ENCODE results near the gene CTSZ. TPM values are rescaled to one million over a fixed set of nuclear protein-coding genes. Genes with fewer than 3 reads are reported as not detected.
A peak's percentile ranks its signal among the peaks of the same experiment; 100 is the strongest.

Gene CTSZ
- total and polyA plus RNA-seq, 2 donors (not counting 1 experiment from before 2014, with no cell fraction given) = 285 to 319 TPM

- H3K9me3 ChIP-seq (ENCODE audit: control extremely low read depth in 1 of 3, control insufficient read depth in 2 of 3, insufficient read depth in 1 of 3, low read length in 2 of 3) = peaks cover 0 to 6% (median 0%) of the 10 kb centered on the region in 3 donors
- H3K36me3 ChIP-seq (replicated peaks in 1 of 2; ENCODE audit: control extremely low read depth in 1 of 2, control insufficient read depth in 1 of 2, extremely low read depth in 1 of 2, insufficient read depth in 2 of 2, low read length in 1 of 2) = peaks cover 0 to 45% of the 10 kb centered on the region in 2 experiments
- H3K79me2 ChIP-seq (ENCODE audit: control insufficient read depth, insufficient read depth, low read length) = peaks cover 81% of the 10 kb centered on the region
- ATAC-seq (ENCODE audit: low read depth) (no peak), DNase-seq (no peak)
- peak overlapping the region; percentile 80 for H3K9ac ChIP-seq (ENCODE audit: low read length)
- H3K4me1 Mint-ChIP-seq = peaks cover 61% of the 10 kb centered on the region
- H3K4me1 ChIP-seq (ENCODE audit: control insufficient read depth in 2 of 2, insufficient read depth in 2 of 2, low read length in 2 of 2) = peaks cover 46 to 67% of the 10 kb centered on the region in 2 donors
- no peak for TF ChIP-seq CTCF (IDR thresholded peaks at IDR 0.05)
- no peak for TF ChIP-seq EZH2 (IDR thresholded peaks at IDR 0.05; ENCODE audit: borderline replicate concordance, insufficient read depth, low read depth, low read length, poor library complexity, severe bottlenecking)
- no peaks in the 10 kb centered on the region for H3K27me3 ChIP-seq (replicated peaks in 1 of 4; ENCODE audit: control extremely low read depth in 1 of 4, control insufficient read depth in 3 of 4, insufficient read depth in 4 of 4, low read length in 3 of 4)
- no peaks in the 10 kb centered on the region for H3K9me3 Mint-ChIP-seq (ENCODE audit: insufficient read depth)
- CTCF ChIA-PET = interaction anchor here (2.2 to 2.9 kb wide), 2 partner anchors 28 to 133 kb away, joined by 7 to 19 read pairs; partner anchors contain the start of gene ATP5F1E
- peak overlapping the region; percentile 86 for H3K4me2 ChIP-seq (replicated peaks; ENCODE audit: low read depth, low read length, poor library complexity, severe bottlenecking)
- peak overlapping the region; percentile 99 for H3K27ac Mint-ChIP-seq
- 61% methylated on average over 16 of the region's 16 CpGs for WGBS (ENCODE audit: insufficient coverage)
- H3K27me3 Mint-ChIP-seq = no peaks in the 10 kb centered on the region
- POLR2A ChIA-PET = interaction anchor here (3.1 kb wide), 1 partner anchor 28 kb away, joined by 30 read pairs; the partner anchor contains the start of gene ATP5F1E
- H4K20me1 ChIP-seq (ENCODE audit: control insufficient read depth, insufficient read depth, low read length, poor library complexity, severe bottlenecking) = peaks cover 62% of the 10 kb centered on the region
- H3K27ac ChIP-seq (ENCODE audit: low read length in 2 of 2) = peak overlapping the region; percentile 97
- H3K4me3 Mint-ChIP-seq = peak overlapping the region; percentile 96
- peak overlapping the region; percentile 77 to 91 (median 88) for H3K4me3 ChIP-seq (ENCODE audit: control extremely low read depth in 1 of 5, extremely low read depth in 1 of 5, insufficient read depth in 1 of 5, low read depth in 2 of 5, low read length in 4 of 5)
- no peak overlapping the region for H2AFZ ChIP-seq (ENCODE audit: insufficient read depth, low read depth, low read length, poor library complexity, severe bottlenecking)
- intact Hi-C loops (cut with micrococcal nuclease) = loop anchor here (1.0 to 10.0 kb wide), 5 partner anchors 23 to 1609 kb away; partner anchors contain the start of genes NELFCD and RBM38
These were observed 3.1 kb downstream of the CTSZ start for GRCh38 chr20:59003836-59004492.

- 86% methylated on average over 17 of the region's 17 CpGs for WGBS (ENCODE audit: insufficient coverage)
- H3K4me2 ChIP-seq (replicated peaks; ENCODE audit: low read depth, low read length, poor library complexity, severe bottlenecking) = peak overlapping the region; percentile 86
- H3K9ac ChIP-seq (ENCODE audit: low read length) = no peak overlapping the region
- no peak for TF ChIP-seq CTCF (IDR thresholded peaks at IDR 0.05)
- Mint-ChIP-seq H3K4me1 (peaks cover 51% of the 10 kb centered on the region), H3K27me3 (no peaks in the 10 kb centered on the region), H3K27ac (peak overlapping the region; percentile 99), H3K9me3 (ENCODE audit: insufficient read depth) (no peaks in the 10 kb centered on the region), H3K4me3 (peak overlapping the region; percentile 96)
- DNase-seq (no peak), ATAC-seq (ENCODE audit: low read depth) (no peak)
- no peak overlapping the region for H3K4me3 ChIP-seq (ENCODE audit: control extremely low read depth in 1 of 5, extremely low read depth in 1 of 5, insufficient read depth in 1 of 5, low read depth in 2 of 5, low read length in 4 of 5)
- intact Hi-C loops (cut with micrococcal nuclease) = loop anchor here (10.0 kb wide), 2 partner anchors 1318 to 1608 kb away; partner anchors contain the start of gene RBM38
- H4K20me1 ChIP-seq (ENCODE audit: control insufficient read depth, insufficient read depth, low read length, poor library complexity, severe bottlenecking) = peaks cover 66% of the 10 kb centered on the region
- no peaks in the 10 kb centered on the region for H3K27me3 ChIP-seq (replicated peaks in 1 of 4; ENCODE audit: control extremely low read depth in 1 of 4, control insufficient read depth in 3 of 4, insufficient read depth in 4 of 4, low read length in 3 of 4)
- ChIA-PET CTCF (interaction anchor here (1.5 to 2.2 kb wide), 2 partner anchors 29 to 132 kb away, joined by 5 to 7 read pairs; partner anchors contain the start of gene ATP5F1E), POLR2A (no interaction called here)
- peaks cover 37 to 57% of the 10 kb centered on the region in 2 donors for H3K4me1 ChIP-seq (ENCODE audit: control insufficient read depth in 2 of 2, insufficient read depth in 2 of 2, low read length in 2 of 2)
- H3K9me3 ChIP-seq (ENCODE audit: control extremely low read depth in 1 of 3, control insufficient read depth in 2 of 3, insufficient read depth in 1 of 3, low read length in 2 of 3) = peaks cover 0 to 2% (median 0%) of the 10 kb centered on the region in 3 donors
- peaks cover 84% of the 10 kb centered on the region for H3K79me2 ChIP-seq (ENCODE audit: control insufficient read depth, insufficient read depth, low read length)
- H3K27ac ChIP-seq (ENCODE audit: low read length in 2 of 2) = peak overlapping the region; percentile 97
- H2AFZ ChIP-seq (ENCODE audit: insufficient read depth, low read depth, low read length, poor library complexity, severe bottlenecking) = no peak overlapping the region
- H3K36me3 ChIP-seq (replicated peaks in 1 of 2; ENCODE audit: control extremely low read depth in 1 of 2, control insufficient read depth in 1 of 2, extremely low read depth in 1 of 2, insufficient read depth in 2 of 2, low read length in 1 of 2) = peaks cover 0 to 55% of the 10 kb centered on the region in 2 experiments
These were observed 4.1 kb downstream of the CTSZ start for GRCh38 chr20:59002874-59003399.
